ENCODE data around the gene TSPAN32.

The TSPAN32 gene

DNA sequence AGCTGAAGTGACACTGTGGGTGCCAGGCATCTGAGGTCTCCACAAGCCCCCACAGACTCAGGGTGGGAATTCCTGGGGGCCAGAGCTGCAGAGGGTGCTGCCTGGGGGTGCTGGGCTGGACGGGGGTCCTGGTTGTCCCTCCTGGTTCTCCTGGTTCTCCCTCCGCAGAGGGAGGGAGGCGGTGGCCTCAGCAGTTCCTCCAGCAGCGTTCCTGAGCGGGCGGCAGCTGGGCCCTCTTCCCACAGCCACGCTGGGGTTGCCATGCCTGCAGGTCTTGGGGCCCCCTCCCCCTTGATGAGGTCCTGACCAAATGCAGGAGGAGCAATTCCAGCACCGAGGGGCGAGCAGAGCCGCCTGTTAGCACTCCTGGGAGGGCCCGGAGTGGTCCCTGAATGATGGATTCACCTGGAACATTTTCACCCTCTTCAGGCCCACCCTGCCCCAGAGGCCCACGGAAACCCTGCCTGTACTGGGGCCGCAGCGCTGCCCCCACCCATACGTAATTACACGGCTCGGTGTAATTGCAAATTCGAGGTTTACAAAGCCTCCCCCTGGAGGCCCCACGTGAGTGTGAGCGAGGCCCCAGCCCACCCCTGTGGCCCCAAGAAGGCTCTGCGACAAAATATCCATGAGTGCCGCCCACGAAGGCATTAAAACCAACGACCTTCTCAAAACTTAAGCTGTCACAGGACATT, 730 bp upstream of the TSPAN32 start:
- peaks cover 3% of the 10 kb centered on the region for H3K36me3 Mint-ChIP-seq (ENCODE audit: low read depth)
- peak overlapping the region; percentile 94 for H3K27ac Mint-ChIP-seq
- peaks cover 24% of the 10 kb centered on the region for H3K4me1 Mint-ChIP-seq (ENCODE audit: low read depth)
- peak overlapping the region; percentile 91 for H3K4me3 Mint-ChIP-seq
- H3K9me3 Mint-ChIP-seq = no peaks in the 10 kb centered on the region
- H3K27me3 Mint-ChIP-seq (ENCODE audit: low read depth) = no peaks in the 10 kb centered on the region

DNA sequence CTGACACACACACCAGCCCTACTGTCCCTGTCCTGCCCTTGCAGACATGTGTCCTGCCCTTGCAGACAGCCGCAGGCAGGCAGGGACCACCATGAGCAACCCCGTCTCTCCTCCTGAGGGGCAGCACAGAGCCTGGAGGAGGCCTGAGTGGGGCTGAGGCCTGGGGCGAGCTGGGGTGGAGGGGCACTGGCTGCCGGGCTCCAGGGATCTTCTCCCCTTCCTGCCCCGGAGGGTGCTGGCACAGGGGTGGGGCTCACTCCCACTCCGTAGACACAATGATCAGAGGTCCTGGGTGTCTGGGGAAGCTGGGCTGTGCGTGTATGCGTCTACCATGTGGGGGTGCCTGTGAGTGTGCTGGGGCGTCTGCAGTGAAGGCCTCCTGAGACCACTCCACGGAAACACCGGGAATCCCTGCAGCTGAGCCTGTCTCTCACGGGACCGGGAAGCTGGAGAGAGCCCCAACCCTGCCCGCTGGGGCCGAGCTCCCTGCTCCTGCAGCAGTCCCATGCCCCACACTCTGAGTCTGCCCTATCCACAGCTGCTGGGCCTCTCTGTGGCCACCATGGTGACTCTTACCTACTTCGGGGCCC, 588 bp downstream of the TSPAN32 start:
- Mint-ChIP-seq H3K9me3 (no peaks in the 10 kb centered on the region), H3K4me3 (peak overlapping the region; percentile 91), H3K27me3 (ENCODE audit: low read depth) (no peaks in the 10 kb centered on the region), H3K27ac (peak overlapping the region; percentile 94), H3K36me3 (ENCODE audit: low read depth) (peaks cover under 1% of the 10 kb centered on the region), H3K4me1 (ENCODE audit: low read depth) (peaks cover 29% of the 10 kb centered on the region)

DNA sequence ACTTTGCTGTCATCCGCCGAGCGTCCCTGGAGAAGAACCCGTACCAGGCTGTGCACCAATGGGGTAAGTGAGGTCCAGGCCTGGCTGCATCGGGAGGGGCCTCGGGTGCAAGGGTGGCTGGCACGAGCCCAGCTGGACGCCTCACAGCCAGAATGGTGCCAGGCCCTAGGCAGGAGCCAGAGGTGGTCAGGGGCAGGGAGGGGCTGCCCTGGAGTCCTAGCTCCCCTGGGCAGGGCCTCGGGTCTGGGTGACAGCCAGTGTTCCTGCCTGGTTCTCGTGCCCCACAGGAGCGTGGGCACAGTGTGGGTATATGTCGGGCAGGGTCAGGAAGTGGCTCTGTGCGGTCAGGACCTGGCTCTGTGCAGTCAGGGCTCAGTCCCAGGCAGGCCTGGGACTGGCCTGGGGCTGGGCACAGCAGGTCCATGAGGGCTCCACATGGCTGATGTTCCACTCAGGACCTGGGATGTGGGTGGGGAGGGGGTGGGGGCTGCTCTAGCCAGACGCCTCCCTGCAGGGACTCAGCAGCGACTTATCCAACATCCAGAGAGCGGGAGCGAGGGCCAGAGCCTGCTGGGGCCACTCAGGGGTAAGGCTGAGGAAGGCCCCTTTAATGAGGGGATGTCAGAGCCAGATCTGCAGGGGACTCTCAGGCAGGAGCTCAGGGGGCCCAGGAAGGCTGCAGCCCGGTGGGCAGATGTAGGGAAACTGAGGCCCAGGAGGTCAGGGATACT, 1.2 kb downstream of the TSPAN32 start:
- Mint-ChIP-seq H3K27ac (peak overlapping the region; percentile 29), H3K9me3 (no peaks in the 10 kb centered on the region), H3K27me3 (ENCODE audit: low read depth) (no peaks in the 10 kb centered on the region), H3K36me3 (ENCODE audit: low read depth) (no peaks in the 10 kb centered on the region), H3K4me3 (peak overlapping the region; percentile 91), H3K4me1 (ENCODE audit: low read depth) (peaks cover 27% of the 10 kb centered on the region)

DNA sequence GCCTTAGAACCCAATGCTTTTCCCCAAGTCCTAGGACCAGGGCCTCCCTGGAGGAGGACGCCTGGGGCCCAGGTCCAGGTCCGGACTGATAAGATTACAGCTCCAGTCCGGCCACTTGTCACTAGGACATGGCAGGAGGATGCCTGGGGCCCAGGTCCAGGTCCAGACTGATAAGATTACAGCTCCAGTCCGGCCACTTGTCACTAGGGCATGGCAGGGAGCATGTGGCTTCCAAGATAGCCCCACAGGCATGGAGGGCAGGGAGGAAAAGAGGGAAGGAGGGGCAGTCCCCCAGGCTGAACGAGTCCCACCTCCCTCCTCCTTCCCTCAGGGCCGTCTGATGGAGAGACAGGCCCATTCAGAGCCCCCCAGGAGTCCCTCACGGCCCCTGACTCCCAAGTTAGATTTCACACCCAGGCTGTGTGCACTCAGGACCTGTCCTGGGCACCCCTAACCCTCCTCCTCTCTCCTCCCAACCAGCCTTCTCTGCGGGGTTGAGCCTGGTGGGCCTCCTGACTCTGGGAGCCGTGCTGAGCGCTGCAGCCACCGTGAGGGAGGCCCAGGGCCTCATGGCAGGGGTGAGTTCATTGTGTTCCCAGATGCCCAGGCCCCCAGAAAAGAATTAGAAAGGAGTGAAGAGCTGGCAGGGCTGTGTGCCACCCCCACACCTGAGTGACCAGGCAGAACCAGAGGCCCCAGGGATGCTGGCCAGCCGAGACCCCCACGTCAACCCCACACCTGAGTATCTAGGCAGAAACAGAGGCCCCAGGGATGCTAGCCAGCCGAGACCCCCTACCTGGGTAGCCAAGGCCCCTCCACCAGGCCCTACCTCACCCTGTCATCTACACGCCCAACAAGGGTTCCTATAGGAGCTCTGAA, 2.1 kb downstream of the TSPAN32 start:
- no peak overlapping the region for H3K27ac Mint-ChIP-seq

DNA sequence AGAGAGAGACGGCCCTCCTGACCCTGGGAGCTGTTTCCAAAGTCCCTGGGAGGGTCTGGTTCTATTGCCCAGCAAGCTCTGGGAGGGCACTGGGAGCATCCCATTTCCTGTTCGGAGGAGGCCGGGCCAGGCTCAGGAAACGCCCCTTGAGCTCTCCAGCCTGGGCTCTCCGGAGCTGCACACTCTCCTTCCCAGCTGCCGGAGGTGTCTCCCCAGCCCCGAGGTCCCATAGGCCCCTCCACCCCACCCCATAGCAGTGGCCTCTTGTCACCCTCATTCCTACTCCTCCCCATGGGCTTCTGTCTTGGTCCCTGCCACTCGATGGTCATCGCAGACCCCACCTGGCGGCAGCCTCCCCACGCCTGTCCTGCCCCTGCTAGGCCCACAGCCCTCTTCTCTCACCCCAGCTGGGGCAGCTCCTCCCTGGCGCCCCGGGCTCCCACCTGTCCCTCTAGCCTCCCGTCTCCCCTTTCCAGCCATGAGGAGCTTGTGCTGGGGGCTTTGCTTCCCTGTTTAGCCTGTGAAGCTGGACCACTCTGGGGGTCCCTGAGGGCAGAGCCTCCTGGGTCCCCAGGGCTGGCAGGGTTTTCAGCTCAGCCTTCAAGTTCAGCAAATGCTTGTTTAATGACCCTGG, 2.8 kb downstream of the TSPAN32 start:
- Mint-ChIP-seq H3K4me3 (no peak overlapping the region), H3K27ac (no peak overlapping the region), H3K27me3 (ENCODE audit: low read depth) (no peaks in the 10 kb centered on the region), H3K4me1 (ENCODE audit: low read depth) (peaks cover 24% of the 10 kb centered on the region), H3K36me3 (ENCODE audit: low read depth) (no peaks in the 10 kb centered on the region), H3K9me3 (no peaks in the 10 kb centered on the region)

More for the DNA sequence above, 2.1 kb downstream of the TSPAN32 start:
- Mint-ChIP-seq H3K27me3 (ENCODE audit: low read depth) (no peaks in the 10 kb centered on the region), H3K36me3 (ENCODE audit: low read depth) (no peaks in the 10 kb centered on the region), H3K9me3 (no peaks in the 10 kb centered on the region), H3K4me3 (no peak overlapping the region), H3K4me1 (ENCODE audit: low read depth) (peaks cover 27% of the 10 kb centered on the region)

DNA sequence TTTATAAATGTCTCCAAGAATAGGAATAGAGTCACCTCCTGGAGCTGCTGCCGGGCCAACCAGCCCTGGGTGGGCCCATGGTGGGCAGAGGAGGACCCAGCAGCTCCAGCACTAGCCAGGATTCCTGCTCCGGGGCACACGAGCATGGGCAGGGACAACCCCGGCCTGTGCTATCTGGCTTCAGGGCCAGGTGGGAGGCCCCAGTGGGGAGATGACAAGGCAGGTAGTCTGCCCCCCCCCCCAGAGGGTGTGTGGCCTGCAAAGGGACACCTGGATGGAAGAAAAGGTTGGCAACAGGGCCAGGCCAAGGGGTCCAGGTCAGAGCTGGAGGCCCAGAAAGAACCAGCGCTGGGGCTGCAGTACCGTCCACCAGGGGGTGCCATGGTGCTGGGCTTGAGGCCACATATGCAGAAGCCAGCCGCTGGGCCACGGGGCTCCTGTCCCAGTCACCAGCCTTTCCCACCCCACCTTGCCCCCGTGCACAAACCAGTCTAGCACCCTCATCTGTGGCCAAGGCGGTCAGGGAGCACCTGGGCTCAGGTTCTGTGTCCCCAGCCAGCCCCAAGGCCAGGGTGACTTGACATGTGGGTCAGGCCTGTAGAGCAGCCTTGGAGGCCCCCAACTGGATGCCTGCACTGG, 3.4 kb downstream of the TSPAN32 start:
- peak overlapping the region; percentile 68 for H3K4me3 Mint-ChIP-seq
- no peaks in the 10 kb centered on the region for H3K27me3 Mint-ChIP-seq (ENCODE audit: low read depth)
- H3K36me3 Mint-ChIP-seq (ENCODE audit: low read depth) = no peaks in the 10 kb centered on the region
- H3K4me1 Mint-ChIP-seq (ENCODE audit: low read depth) = peaks cover 22% of the 10 kb centered on the region
- H3K9me3 Mint-ChIP-seq = no peaks in the 10 kb centered on the region
- H3K27ac Mint-ChIP-seq = no peak overlapping the region

DNA sequence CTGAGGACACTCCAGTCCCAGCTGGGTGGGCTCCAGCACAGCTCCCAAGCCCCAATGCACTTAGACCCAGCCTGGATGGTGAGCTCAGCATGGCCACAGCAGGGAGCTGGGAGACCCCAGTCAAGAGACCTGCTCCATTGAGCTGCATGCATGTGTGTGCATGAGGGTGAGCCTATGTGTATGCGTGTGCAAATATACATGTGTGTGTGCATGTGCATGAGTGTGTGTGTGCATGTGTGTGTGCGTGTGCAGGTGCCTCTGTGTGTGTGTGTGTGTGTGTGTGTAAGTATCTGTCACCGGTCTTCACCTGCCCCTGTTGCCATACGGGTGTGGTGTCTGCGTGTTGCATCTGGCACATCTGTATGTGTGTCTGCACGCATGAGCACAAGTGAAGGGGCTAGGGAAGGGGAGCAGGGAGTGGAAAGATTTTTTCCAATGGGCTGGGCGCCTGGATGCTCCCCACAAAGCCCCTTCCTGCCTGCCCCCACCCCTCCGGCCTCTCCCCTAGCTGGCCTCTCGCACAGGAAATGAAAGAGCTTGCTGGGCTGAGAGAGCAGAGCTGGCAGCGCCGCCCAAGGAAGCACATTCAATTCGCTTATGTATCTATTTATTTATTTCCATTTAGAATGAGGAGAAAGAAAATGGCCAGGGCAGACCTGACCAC, 4.1 kb downstream of the TSPAN32 start:
- H3K36me3 Mint-ChIP-seq (ENCODE audit: low read depth) = no peaks in the 10 kb centered on the region
- no peaks in the 10 kb centered on the region for H3K9me3 Mint-ChIP-seq
- peaks cover 18% of the 10 kb centered on the region for H3K4me1 Mint-ChIP-seq (ENCODE audit: low read depth)
- peak overlapping the region; percentile 83 for H3K27ac Mint-ChIP-seq
- peak overlapping the region; percentile 68 for H3K4me3 Mint-ChIP-seq
- H3K27me3 Mint-ChIP-seq (ENCODE audit: low read depth) = no peaks in the 10 kb centered on the region

DNA sequence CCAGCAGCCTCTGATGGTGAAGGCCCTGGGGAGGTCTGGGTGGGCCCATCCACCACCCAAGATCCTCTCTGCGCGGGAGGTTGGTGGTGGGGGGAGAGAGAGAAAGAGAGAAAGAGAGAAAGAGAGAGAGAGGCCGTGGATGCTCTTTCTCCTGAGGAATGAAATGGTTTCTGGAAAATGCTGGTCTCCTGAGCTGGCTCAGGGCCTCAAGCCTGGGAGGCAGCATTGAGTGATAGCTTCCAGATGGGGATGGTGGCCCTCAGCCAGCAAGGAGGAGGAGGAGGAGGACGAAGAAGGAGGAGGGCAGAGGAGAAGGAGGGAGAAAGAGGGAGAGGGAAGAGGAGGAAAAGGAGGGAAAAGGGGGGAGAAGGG, 4.6 kb downstream of the TSPAN32 start:
- Mint-ChIP-seq H3K9me3 (no peaks in the 10 kb centered on the region), H3K4me1 (ENCODE audit: low read depth) (peaks cover 17% of the 10 kb centered on the region), H3K36me3 (ENCODE audit: low read depth) (no peaks in the 10 kb centered on the region), H3K27me3 (ENCODE audit: low read depth) (no peaks in the 10 kb centered on the region), H3K4me3 (peak overlapping the region; percentile 68), H3K27ac (peak overlapping the region; percentile 83)

DNA sequence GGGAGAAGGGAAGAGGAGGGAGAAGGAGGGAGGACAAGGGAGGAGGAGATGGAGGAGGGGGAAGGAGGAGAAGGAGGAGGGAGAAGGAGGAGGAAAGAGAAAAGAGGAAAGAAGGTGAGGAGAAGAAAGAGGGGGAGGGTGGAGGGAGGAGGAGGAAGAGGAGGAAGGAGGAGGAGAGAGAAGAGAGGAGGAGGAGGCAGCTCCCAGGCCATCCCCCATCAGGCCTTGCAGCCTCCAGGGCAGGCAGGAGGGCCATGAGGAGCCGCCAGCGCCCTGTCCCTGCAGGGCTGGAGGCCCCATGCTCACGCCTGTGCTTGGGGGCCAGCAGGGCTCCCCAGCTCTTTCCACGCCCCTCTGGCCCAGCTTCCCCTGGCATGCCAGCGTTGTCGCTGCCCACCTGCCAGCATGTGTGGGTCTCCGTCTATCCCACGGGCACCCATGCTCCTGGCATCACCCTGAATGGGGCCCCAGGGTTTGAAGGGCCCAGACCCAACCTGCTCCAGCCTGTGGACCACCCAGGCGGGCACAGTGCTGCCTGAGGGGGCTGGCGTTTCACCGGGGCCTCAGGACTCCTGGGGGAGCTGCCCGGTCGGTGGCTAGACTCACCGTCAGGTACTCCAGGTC, 5.2 kb downstream of the TSPAN32 start:
- no peaks in the 10 kb centered on the region for H3K9me3 Mint-ChIP-seq
- no peaks in the 10 kb centered on the region for H3K27me3 Mint-ChIP-seq (ENCODE audit: low read depth)
- no peak overlapping the region for H3K27ac Mint-ChIP-seq
- no peaks in the 10 kb centered on the region for H3K36me3 Mint-ChIP-seq (ENCODE audit: low read depth)
- H3K4me3 Mint-ChIP-seq = no peak overlapping the region
- peaks cover 12% of the 10 kb centered on the region for H3K4me1 Mint-ChIP-seq (ENCODE audit: low read depth)

DNA sequence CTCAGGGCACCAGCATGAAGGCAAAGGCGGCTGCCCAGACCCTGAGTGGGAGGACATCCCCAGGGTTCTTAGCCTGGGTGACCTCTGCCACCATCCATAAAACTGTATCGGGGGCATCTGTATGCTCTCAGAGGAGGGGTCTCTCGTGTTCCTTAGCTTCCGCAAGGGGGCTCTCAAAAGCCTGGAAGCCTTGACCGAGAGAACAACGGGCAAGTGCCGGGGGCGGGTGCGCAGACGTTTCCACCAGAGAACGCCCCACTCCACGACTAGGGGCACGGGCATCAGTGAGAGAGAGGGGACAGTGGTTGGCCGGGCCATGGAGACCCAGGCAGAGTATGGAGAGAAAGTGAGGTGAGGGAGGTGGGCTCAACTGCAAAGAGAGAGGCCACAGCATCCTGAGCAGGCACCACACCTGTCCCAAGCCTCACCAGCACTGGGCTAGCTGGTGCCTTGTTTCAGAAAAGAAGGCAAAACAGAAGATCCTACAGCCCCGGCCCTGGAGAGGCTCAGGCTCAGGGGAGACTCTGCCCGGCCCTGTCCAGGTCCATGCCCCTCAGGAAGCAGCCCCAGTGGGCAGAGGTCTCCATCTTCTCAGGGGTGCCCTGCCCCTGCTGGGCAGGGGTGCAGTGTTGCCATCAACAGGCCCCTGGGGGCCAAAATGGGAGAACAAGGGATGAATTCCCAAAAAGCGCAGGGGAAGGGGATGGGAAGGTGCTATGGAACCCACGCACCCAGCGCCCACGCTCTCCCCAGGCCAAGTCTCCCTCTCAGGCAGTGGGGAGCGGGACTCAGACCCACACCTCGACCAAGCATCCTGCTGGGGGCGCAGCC, 5.9 kb downstream of the TSPAN32 start:
- Mint-ChIP-seq H3K27ac (no peak overlapping the region), H3K36me3 (ENCODE audit: low read depth) (no peaks in the 10 kb centered on the region), H3K4me1 (ENCODE audit: low read depth) (peaks cover 11% of the 10 kb centered on the region), H3K27me3 (ENCODE audit: low read depth) (no peaks in the 10 kb centered on the region), H3K9me3 (no peaks in the 10 kb centered on the region), H3K4me3 (no peak overlapping the region)

DNA sequence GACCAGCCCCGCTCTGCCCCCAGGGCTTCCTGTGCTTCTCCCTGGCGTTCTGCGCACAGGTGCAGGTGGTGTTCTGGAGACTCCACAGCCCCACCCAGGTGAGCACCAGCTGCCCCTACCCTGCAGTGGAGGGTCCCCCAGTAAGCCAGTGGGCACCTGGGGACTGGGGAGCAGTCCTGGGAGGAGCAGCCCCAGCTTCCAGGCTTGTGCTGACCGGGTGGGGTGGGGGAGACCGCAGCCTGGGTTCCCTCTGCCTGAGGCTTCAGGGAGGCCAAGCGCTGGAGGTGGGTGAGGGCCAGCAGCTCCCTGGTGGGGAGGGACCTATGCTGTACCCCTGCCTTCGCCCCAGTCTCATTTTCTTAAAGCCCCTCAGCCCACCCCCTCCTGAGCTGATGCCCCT, 6.9 kb downstream of the TSPAN32 start:
- no peaks in the 10 kb centered on the region for H3K27me3 Mint-ChIP-seq (ENCODE audit: low read depth)
- H3K9me3 Mint-ChIP-seq = no peaks in the 10 kb centered on the region

DNA sequence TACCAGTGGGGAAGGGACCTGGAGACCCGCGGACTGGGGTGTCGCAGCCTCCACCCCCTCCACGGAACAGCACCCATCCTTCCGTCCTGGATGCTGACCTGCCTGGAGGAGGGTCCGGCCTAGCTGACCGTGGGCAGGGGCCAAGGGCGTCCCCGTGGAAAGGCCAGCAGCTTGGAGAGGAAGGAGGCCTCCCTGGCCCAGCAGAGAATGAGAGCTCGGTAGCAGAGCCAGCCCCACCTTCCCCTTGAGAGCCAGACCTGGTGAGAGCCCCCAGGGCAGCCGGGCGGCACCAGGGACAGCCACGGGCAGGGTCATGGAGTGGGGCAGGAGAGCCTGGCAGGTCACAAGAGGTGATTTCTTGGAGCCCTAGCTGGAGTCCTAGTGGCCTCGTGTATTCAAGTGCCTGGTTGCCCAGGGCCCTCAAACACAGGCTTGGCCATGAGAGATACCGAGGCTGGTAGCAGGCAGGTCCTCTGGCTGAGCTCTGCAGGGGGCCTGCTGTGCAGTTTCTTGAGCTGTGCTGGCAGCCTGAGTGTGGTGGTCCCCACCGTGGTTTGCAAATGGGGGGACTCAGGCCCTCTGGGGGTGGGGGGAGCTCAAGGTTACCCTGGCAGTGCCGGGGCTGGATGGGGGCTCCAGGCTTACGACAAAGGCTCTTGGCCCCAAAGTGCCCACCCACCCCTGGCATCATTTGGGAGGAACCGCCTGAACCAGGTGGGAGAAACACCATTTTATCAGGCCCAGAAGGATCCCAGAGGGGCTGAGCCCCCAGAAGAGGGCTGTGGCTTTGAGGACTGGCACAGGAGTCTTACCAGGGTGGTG, 7.6 kb downstream of the TSPAN32 start:
- no peak overlapping the region for H3K27ac Mint-ChIP-seq
- H3K9me3 Mint-ChIP-seq = no peaks in the 10 kb centered on the region
- H3K4me1 Mint-ChIP-seq (ENCODE audit: low read depth) = peaks cover 11% of the 10 kb centered on the region
- no peaks in the 10 kb centered on the region for H3K27me3 Mint-ChIP-seq (ENCODE audit: low read depth)
- no peaks in the 10 kb centered on the region for H3K36me3 Mint-ChIP-seq (ENCODE audit: low read depth)
- H3K4me3 Mint-ChIP-seq = no peak overlapping the region

More for the DNA sequence above, 6.9 kb downstream of the TSPAN32 start:
- peaks cover 11% of the 10 kb centered on the region for H3K4me1 Mint-ChIP-seq (ENCODE audit: low read depth)
- no peaks in the 10 kb centered on the region for H3K36me3 Mint-ChIP-seq (ENCODE audit: low read depth)
- H3K4me3 Mint-ChIP-seq = no peak overlapping the region
- no peak overlapping the region for H3K27ac Mint-ChIP-seq
